B cell (primary cell): ENCODE data around the gene ARFGAP1.

ENCODE experiments used
- CTCF ChIP-seq: fragments of 200-600 bp; IDR thresholded peaks from one replicate; pipeline ENCODE4 v1.8.0; 2022; ENCODE audit warnings: antibody characterized with exemption, mild to moderate bottlenecking
- EZH2 ChIP-seq: IDR thresholded peaks from 2 replicates; pipeline ENCODE4 v1.6.1; 2012; ENCODE audit warnings: borderline replicate concordance, low read depth, mild to moderate bottlenecking, moderate library complexity, low read length; ENCODE audit not compliant: insufficient read depth, poor library complexity, severe bottlenecking

- TF ChIP-seq CTCF (no peak), EZH2 (no peak)
Measured at GRCh38 chr20:63253438-63254231, 19.0 kb upstream of the ARFGAP1 start.
